ENCODE results near the gene PCBP3.
"Not testable (repeated sequence)": the region's sequence is repeated elsewhere in the genome, so short reads cannot be mapped to it uniquely, and the experiment has no call there.

The PCBP3 gene

DNA sequence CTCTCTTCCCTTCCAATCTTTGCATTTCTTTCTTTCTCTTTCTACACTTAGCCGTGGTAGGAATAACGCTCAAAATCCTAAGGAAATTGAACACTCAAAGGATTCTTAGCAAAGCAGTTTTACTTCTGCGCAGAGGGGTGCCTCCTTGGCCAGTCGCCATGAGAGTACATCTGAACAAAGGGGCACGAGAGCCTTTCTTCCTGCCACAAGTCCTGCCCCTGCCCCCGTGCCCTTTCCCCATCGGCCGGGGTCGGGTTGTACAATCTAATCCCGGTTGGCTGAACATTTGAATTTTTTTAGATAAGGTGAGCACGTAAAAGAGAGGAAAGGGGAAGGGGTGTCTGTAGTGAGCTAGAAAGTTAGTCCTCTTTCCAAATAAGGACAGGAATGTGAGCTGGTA, 309.4 kb downstream of the PCBP3 start:
- no peak for DNase-seq

DNA sequence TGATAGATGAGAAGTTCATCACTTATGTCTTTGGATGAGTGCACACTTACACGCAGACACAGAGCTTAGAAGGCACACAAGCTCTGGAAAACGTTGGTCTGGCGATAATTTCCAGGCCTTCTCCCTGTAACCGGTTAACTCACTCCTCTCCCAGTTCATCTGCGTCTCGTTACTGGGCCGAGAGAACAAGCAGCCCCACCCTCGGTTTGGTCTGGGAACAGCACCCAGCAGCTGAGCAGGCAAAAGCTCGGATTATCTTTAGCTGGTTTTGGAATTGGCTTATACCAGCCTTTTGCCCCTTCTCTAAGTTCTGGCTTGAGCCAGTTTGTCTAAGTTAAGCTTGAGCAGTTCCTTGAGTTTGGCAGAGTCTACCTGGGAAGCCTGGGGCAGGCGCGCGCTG, 310.7 kb downstream of the PCBP3 start:
- DNase-seq = no peak

GRCh38 chr21:45954921-45955320, 311.4 kb downstream of the PCBP3 start:
- no peak for DNase-seq

DNA sequence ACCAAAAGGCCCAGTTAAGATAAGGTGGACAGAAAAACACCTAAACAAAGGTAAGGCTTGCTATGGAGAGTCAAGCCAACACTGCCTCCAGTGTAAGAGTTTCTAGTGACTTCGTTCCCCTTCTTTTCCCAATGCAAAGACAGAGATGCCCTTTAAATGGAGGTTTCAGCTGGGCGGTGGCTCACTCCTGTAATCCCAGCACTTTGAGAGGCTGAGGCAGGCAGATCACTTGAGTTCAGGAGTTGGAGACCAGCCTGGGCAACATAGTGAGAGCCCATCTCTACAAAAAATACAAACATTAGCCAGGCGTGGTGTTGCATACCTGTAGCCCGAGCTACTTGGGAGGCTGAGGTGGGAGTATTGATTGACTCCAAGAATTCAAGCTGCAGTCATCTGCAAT, 314.0 kb downstream of the PCBP3 start:
- no peak for DNase-seq

DNA sequence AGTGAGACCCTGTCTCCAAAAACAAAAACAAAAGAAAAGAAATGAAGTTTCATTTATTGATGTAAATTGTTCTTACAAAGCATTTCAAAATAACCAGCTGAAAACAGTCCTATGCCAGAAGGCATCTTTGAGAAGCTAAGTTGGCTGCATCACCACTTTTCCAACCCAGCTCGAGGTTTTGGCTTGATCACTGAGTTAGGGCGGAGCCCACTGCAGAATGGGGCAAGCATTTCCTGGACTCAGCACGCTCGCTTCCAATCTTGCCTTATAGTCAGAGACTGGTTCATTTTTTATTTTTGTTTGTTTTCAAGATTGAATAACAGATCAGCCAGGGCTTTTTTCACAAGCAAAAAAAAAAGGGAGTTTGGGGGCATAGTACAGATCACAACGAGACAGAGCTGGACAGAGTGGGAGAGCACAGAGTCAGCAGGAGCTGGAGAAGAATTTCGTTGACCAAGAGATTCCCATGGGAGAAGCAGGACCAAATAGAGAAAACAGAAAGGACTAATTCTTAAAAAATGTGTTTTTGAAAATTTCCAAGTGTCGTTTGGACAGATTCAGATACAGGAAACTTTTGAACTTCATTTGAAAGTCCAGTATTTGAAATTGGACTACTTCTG, 314.6 kb downstream of the PCBP3 start:
- DNase-seq = no peak

GRCh38 chr21:45959182-45959581, 315.7 kb downstream of the PCBP3 start:
- DNase-seq = no peak

- DNase-seq = no peak
Observed at GRCh38 chr21:45959779-45960390, 316.4 kb downstream of the PCBP3 start.

- not testable (repeated sequence) for DNase-seq
Observed at GRCh38 chr21:45961408-45961807, 317.9 kb downstream of the PCBP3 start.

GRCh38 chr21:45962531-45963231, 319.2 kb downstream of the PCBP3 start:
- DNase-seq = no peak

DNA sequence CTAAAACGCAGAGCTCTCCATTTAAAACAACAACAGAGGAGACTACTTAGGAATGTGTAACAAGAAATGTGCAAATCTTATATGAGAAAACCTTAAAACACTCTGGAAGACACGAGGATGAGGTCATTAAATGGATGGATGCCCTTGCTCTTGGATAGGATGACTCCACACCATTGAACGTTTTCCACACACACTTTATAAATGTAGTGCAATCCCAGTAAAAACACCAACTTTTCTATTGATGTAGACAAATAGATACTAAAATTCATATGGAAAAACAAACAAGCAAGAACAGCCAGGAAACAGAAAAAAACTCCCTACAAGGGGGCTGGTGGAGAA, 319.7 kb downstream of the PCBP3 start:
- DNase-seq = no peak

DNA sequence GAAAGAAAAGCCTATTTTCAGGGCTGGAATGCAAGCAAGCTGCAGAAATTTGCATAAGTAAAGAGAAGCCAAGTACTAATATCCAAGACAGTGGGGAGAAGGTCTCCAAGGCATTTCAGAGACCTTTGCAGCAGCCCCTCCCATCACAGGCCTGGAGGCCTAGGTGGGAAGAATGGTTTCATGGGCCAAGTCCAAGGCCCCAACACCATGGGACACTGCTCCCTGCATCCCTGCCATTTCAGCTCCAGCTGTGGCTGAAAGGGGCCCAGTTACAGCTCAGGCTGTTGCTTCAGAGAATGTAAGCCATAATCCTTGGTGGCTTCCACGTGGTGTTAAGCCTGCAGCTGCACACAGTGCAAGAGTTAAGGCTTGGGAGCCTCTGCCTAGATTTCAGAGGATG, 321.1 kb downstream of the PCBP3 start:
- DNase-seq = no peak

- no peak for DNase-seq
Observed at GRCh38 chr21:45965084-45965809, 321.7 kb downstream of the PCBP3 start.

DNA sequence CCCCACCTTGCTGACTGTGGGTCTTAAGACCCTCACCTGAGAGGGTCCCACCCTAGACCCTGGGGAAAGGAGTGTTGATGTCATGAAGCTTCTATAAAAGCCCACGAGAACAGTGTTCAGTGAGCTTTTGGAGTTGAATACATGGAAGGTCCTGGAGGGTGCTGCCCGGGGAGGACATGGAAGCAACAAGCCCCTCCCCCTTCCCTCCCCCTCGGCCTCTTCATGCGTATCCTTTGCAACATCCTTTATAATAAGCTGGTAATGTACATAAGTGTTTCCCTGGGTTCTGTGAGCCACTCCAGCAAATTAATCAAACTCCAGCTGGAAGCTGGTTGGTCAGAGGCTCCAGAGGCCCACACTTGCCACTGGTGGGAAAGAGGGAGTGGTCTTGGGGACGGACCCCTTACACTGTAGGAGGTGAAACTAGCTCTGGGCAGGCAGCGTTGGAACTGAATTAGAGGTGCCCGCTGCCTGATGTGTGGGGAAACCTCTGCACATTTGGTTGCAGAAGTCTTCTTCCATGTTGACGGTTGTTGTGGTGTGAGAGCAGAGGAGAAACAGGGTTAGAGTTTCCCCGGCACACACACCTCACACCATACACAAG, 323.4 kb downstream of the PCBP3 start:
- DNase-seq = no peak

DNA sequence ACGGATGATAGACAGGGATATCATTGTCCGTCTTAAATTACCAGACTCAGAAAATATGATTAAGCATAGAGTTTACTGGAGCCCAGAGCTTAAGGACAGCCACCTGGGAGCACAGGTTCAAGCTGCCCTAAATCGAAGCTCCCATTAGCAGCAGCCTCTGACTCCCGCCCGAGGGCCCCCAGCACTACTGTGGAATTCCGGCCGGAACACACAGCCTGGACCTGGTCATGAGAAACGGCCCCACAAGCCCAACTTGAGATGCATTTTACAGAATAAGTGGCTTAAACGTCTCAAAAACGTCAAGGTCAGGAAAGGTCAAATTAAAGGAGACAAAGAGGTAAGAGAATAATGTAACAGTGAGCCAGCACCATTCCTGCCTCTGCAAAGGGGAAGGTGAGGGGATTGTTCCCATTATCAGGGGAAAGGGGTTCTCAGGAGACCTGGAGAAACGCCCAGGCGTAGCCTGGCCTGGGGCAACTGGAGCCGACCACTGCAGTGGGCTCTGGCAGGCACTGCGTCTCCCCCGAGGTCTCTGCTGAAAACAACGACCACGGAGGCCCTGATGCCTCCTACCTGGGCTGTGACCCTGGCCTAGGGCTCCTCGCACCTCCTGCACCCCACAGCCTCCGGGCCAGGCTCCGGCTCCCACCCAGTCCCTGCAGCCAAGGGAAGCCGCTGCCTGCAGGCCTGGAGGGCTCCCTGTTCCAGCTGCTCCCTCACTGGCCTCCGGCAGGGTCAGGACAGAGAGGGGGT, 326.6 kb downstream of the PCBP3 start:
- no peak for DNase-seq

- no peak for DNase-seq
Observed at GRCh38 chr21:45970674-45971615, 327.4 kb downstream of the PCBP3 start.

GRCh38 chr21:45971616-45972352, 328.3 kb downstream of the PCBP3 start:
- DNase-seq = no peak

DNA sequence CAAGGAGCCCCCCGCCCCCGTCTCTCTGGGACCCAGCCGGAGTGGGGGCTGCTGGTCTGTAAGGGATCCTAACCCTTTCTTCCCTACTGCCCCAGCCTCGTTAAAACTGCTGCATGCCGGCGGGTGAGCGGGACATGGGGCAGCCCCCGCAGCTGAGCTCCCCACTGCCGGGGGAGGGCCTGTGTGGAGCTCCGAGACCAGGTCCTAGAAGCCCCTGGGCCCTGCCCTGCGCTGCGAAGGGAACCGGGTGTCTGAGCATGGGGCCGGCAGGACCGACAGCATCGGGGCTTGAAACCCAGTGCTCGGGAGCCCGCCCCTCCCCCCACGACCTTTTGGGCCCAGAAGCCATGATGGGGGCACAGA, 328.8 kb downstream of the PCBP3 start:
- no peak for DNase-seq

DNA sequence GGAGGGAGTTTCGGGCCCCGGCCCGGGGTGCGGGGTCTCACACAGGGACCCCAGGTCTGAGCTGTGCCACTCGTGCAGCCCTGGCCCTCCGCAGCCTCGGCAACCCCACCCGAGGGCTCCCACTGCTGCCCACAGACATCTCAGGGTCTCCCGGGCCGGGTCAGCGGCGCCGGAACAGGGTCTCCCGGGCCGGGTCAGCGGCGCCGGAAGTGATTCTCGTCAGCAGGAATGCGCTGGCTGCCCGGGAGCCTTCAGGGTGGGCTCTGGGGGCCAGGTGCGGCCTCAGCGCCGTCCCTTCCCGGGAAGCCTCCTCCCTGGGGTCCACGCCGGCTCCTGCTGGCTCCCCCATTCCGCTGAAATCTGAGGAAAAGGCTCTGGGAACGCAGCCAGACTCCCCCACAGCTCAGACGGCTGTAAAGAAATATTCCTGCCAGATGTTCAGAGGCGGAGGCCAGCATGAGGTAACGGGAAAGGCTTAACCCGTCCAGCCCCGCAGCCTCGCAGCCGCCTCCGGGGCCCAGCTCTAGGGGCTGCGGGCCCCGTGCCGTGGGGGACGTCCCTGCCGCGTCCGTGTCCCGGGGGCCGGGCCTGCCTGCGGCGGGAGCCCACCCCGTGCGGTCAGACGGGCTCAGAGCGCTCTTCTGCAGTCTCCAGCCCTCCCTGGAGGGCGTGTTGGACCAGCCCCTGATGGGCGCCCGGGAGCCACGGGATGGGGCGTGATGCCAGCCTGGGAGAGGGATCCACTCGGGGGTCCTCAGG, 329.4 kb downstream of the PCBP3 start:
- DNase-seq = no peak

GRCh38 chr21:45973475-45974072, 330.0 kb downstream of the PCBP3 start:
- DNase-seq = peak; percentile 59

Measured in T-helper 9 cell (primary cell).